HEK293 (cell line): ENCODE measurements around the gene CTRB1.

Experiments
- OVOL3 ChIP-seq: fragments of 450-650 bp; formaldehyde crosslinking; IDR thresholded peaks from 2 replicates; pipeline ENCODE4 v1.5.1; 2016; ENCODE audit warnings: missing biosample characterization, missing genetic modification characterization
- YY2 ChIP-seq: fragments of 450-650 bp; formaldehyde crosslinking; IDR thresholded peaks from 2 replicates; pipeline ENCODE4 v1.5.1; 2016; ENCODE audit warnings: missing biosample characterization, missing genetic modification characterization
- ZBTB48 ChIP-seq: fragments of 450-650 bp; formaldehyde crosslinking; IDR thresholded peaks from 2 replicates; pipeline ENCODE4 v1.5.1; 2016; ENCODE audit warnings: missing biosample characterization, missing genetic modification characterization
- ZNF23 ChIP-seq: fragments of 450-650 bp; formaldehyde crosslinking; IDR thresholded peaks from 2 replicates; pipeline ENCODE4 v1.5.1; 2016; ENCODE audit warnings: missing biosample characterization, missing genetic modification characterization, borderline replicate concordance
- ZNF626 ChIP-seq: fragments of 450-650 bp; sonication (Bioruptor Pico); formaldehyde crosslinking; IDR thresholded peaks from 2 replicates; pipeline ENCODE4 v1.5.1; 2018; ENCODE audit warnings: missing biosample characterization, missing genetic modification characterization, inconsistent platforms
- TF ChIP-seq, protein P1 (sequence below): fragments of 450-650 bp; formaldehyde crosslinking; IDR thresholded peaks from 2 replicates; pipeline ENCODE4 v1.5.1; 2016; ENCODE audit warnings: missing biosample characterization, missing genetic modification characterization
- TF ChIP-seq, protein P2 (sequence below): fragments of 450-650 bp; formaldehyde crosslinking; IDR thresholded peaks from 2 replicates; pipeline ENCODE4 v1.5.1; 2016; ENCODE audit warnings: missing biosample characterization, missing genetic modification characterization, low read depth
- TF ChIP-seq, protein P3 (sequence below): sonication (generic); formaldehyde crosslinking; IDR thresholded peaks from 2 replicates; pipeline ENCODE4 v1.8.1; 2022; ENCODE audit warnings: mild to moderate bottlenecking, moderate library complexity, missing genetic modification reagents

DNA sequence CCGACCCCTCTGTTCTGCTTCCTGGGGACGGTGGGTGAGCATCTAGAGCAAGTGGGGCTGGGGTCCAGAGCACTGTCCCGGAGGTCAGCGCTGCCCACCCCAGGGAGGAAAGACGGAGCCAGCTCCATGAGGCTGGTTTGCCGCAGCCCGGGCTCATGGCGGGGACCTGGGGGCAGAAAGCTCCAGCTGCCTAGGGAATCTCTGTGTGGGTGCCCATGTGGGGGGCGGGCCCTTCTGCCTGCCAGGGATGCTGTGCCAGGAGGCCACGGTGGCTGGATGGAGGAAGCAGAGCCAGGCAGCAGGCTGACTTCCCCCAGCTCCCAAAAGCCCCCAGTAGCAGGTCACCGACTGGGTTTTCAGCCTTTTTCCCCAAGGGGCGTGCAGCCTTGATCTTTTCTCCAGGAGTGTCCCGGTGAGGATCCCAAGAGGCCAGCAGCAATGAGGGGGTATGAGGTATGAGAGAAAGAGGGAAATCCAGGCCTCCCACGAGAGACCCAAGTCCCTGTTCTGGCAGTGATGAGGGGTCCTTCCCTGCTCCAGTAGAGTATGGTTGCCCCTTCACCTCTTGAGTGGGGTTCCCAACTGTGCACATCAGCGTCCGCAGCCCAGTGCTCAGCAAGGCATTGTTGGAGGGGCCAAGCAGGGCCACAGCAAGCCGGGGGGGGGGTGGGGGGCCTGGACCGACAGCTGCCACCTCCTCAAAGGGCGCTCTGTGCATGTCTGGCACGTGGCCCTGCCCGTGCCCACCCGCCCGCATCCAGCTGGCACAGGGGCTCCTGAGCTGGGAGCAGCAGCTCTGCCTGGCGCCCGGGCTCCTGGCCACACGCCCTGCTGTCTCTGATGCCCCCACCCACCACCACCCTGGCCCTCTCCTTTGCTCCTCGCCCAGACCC is 48.2 kb downstream of the CTRB1 start:
- TF ChIP-seq YY2 (no peak), OVOL3 (tag by site-specific recombination) (no peak), ZNF626 (tag by site-specific recombination) (no peak), ZNF23 (no peak), ZBTB48 (tag by site-specific recombination) (no peak)
- TF ChIP-seq, protein P1, sequence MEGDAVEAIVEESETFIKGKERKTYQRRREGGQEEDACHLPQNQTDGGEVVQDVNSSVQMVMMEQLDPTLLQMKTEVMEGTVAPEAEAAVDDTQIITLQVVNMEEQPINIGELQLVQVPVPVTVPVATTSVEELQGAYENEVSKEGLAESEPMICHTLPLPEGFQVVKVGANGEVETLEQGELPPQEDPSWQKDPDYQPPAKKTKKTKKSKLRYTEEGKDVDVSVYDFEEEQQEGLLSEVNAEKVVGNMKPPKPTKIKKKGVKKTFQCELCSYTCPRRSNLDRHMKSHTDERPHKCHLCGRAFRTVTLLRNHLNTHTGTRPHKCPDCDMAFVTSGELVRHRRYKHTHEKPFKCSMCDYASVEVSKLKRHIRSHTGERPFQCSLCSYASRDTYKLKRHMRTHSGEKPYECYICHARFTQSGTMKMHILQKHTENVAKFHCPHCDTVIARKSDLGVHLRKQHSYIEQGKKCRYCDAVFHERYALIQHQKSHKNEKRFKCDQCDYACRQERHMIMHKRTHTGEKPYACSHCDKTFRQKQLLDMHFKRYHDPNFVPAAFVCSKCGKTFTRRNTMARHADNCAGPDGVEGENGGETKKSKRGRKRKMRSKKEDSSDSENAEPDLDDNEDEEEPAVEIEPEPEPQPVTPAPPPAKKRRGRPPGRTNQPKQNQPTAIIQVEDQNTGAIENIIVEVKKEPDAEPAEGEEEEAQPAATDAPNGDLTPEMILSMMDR (tag by site-specific recombination): no peak
- TF ChIP-seq, protein P2, sequence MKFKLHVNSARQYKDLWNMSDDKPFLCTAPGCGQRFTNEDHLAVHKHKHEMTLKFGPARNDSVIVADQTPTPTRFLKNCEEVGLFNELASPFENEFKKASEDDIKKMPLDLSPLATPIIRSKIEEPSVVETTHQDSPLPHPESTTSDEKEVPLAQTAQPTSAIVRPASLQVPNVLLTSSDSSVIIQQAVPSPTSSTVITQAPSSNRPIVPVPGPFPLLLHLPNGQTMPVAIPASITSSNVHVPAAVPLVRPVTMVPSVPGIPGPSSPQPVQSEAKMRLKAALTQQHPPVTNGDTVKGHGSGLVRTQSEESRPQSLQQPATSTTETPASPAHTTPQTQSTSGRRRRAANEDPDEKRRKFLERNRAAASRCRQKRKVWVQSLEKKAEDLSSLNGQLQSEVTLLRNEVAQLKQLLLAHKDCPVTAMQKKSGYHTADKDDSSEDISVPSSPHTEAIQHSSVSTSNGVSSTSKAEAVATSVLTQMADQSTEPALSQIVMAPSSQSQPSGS (tag by site-specific recombination): no peak
- TF ChIP-seq, protein P3, sequence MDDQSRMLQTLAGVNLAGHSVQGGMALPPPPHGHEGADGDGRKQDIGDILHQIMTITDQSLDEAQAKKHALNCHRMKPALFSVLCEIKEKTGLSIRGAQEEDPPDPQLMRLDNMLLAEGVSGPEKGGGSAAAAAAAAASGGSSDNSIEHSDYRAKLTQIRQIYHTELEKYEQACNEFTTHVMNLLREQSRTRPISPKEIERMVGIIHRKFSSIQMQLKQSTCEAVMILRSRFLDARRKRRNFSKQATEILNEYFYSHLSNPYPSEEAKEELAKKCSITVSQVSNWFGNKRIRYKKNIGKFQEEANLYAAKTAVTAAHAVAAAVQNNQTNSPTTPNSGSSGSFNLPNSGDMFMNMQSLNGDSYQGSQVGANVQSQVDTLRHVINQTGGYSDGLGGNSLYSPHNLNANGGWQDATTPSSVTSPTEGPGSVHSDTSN: no peak
